Aorta (tissue), 5 donors: ENCODE results near the gene UNC5CL. TPM values are rescaled to one million over a fixed set of nuclear protein-coding genes. Genes with fewer than 3 reads are reported as not detected.

Source experiments
- ATAC-seq: fragments of 200-7000 bp; cut with Tn5 transposase; one replicate; pipeline ENCODE4 v1.9.1; 2022; ENCODE audit warnings: moderate library complexity; ENCODE audit not compliant: low FRiP score
- DNase-seq, 2 donors: peaks; one replicate each; pipeline ENCODE4 v3.0.0-alpha.2; 2020
- H3K27ac ChIP-seq, 2 donors: one replicate each; pipeline ENCODE4 v1.5.1; 2013; ENCODE audit warnings: low read length in 2 of 2, mild to moderate bottlenecking in 2 of 2, moderate library complexity in 2 of 2, control low read depth in 1 of 2, inconsistent platforms in 1 of 2, low read depth in 1 of 2
- H3K27me3 ChIP-seq, 2 donors: one replicate each; pipeline ENCODE4 v1.6.1; 2013; ENCODE audit warnings: control low read depth in 1 of 2, low read length in 1 of 2, mild to moderate bottlenecking in 1 of 2, moderate library complexity in 1 of 2; ENCODE audit not compliant: insufficient read depth in 2 of 2, control insufficient read depth in 1 of 2
- H3K36me3 ChIP-seq, 2 donors: one replicate each; pipeline ENCODE4 v1.6.1; 2013; ENCODE audit warnings: control low read depth in 1 of 2, low read length in 1 of 2, mild to moderate bottlenecking in 1 of 2; ENCODE audit not compliant: insufficient read depth in 2 of 2, control insufficient read depth in 1 of 2
- H3K4me1 ChIP-seq, 2 donors: one replicate each; pipeline ENCODE4 v1.6.1; 2013; ENCODE audit warnings: low read length in 2 of 2, control low read depth in 1 of 2, mild to moderate bottlenecking in 1 of 2, moderate library complexity in 1 of 2; ENCODE audit not compliant: insufficient read depth in 2 of 2, control insufficient read depth in 1 of 2
- H3K4me3 ChIP-seq, 2 donors: one replicate each; pipeline ENCODE4 v1.5.1; 2013; ENCODE audit warnings: low read length in 2 of 2, control low read depth in 1 of 2, mild to moderate bottlenecking in 1 of 2
- H3K9me3 ChIP-seq: one replicate; pipeline ENCODE4 v1.6.1; 2013; ENCODE audit warnings: mild to moderate bottlenecking, low read length; ENCODE audit not compliant: control insufficient read depth
- WGBS, 2 donors: extraction: QIAGEN DNeasy Blood & Tissue Kit; methylation state at CpG; one replicate each; pipeline ENCODE4 v1.1.7; 2013; 5-methylcytosine and 5-hydroxymethylcytosine counted together
- intact Hi-C, 2 donors: fragments of 100-400 bp; cut with DNase I; formaldehyde crosslinking; loops; one replicate each; pipeline versions ENCODE4 v1.14.2 to v1.15.0; 2022
- long read RNA-seq, 2 donors: library from polyadenylated mRNA; unstranded; transcript quantifications; one replicate each; pipeline ENCODE4 v2.0.0, GENCODE V29; 2020 to 2021
- polyA plus RNA-seq, 2 donors: library from polyadenylated mRNA; stranded (reverse); fragments of 200-250 nt; gene quantifications; one replicate each; pipeline ENCODE4 v1.2.3, GENCODE V29; 2013
- total RNA-seq, 2 donors: library from RNA; stranded (reverse); fragmentation: NEBNext Ultra II Directional; extraction: Animal tissue kit (Norgen Biotek cat#: 25700); gene quantifications; one replicate each; pipeline ENCODE4 v1.2.1, GENCODE V29; 2021
- donor health status: healthy with polysubstance abuse.
- donor health status: Bipolar disorder and iron deficiency.
- donor health status: DM: no; HTN: no; CAD: no.
- donor health status: DM: no; HTN: no; CAD: no.
- donor health status: DM: yes; HTN: yes; CAD: no.

The UNC5CL gene
- total RNA-seq = 1 to 10 TPM in 1 of 2 donors, under 1 TPM in 1; 0.75 to 1.4 TPM
- polyA plus RNA-seq = 1 to 10 TPM in 1 of 2 donors, under 1 TPM in 1; 0.72 to 1.3 TPM
- long read RNA-seq, donor 1 = 0 reads
- long read RNA-seq, donor 2, partial matches to known transcripts = 0 of 1 reads
- long read RNA-seq, donor 2, other reads (novel, unspliced or antisense) = 1 of 1 reads

- Histone ChIP-seq H3K27ac (no peak within 1 kb of the TSS), H3K36me3 (no peaks in the 10 kb centered on the region), H3K9me3 (no peaks in the 10 kb centered on the region), H3K27me3 (no peaks in the 10 kb centered on the region), H3K4me1 (no peaks in the 10 kb centered on the region), H3K4me3 (no peak within 1 kb of the TSS)
- 74 to 76% methylated on average over 10 of the region's 10 CpGs for WGBS, 2 donors
- intact Hi-C loops = loop anchor here in 1 of 2 donors (10.0 kb wide), 1 partner anchor 145 kb away; no protein-coding TSS in a partner anchor
- ATAC-seq (no peak), DNase-seq (peak in 1 of 2 donors; percentile 52)
Observed at GRCh38 chr6:41039060-41039998, at the start of gene UNC5CL. Gene UNC5CL (minus strand): TSS chr6:41039221. CDS start chr6:41035074, 4,147 bp downstream.

- intact Hi-C loops = no loop called here
- H3K36me3 ChIP-seq = peaks cover 5 to 6% of the 10 kb centered on the region in 2 donors
- no peak overlapping the region for H3K27ac ChIP-seq
- WGBS, 2 donors = 80% methylated on average over 4 of the region's 4 CpGs
- H3K9me3 ChIP-seq = no peaks in the 10 kb centered on the region
- no peak overlapping the region for H3K4me3 ChIP-seq
- DNase-seq (no peak), ATAC-seq (no peak)
- no peaks in the 10 kb centered on the region for H3K4me1 ChIP-seq
- H3K27me3 ChIP-seq = no peaks in the 10 kb centered on the region
Observed at GRCh38 chr6:41088451-41088850, 49.4 kb upstream of the UNC5CL start.

- intact Hi-C loops = no loop called here
- no peak overlapping the region for H3K4me3 ChIP-seq
- DNase-seq (no peak), ATAC-seq (no peak)
- H3K27me3 ChIP-seq = no peaks in the 10 kb centered on the region
- no peaks in the 10 kb centered on the region for H3K9me3 ChIP-seq
- no peaks in the 10 kb centered on the region for H3K4me1 ChIP-seq
- H3K27ac ChIP-seq = no peak overlapping the region
- H3K36me3 ChIP-seq = peaks cover 2 to 7% of the 10 kb centered on the region in 2 donors
Observed at GRCh38 chr6:41085182-41085581, 46.2 kb upstream of the UNC5CL start.

GRCh38 chr6:41083072-41083471 lies 44.1 kb upstream of the UNC5CL start:
- Histone ChIP-seq H3K4me3 (no peak overlapping the region), H3K27me3 (no peaks in the 10 kb centered on the region), H3K4me1 (no peaks in the 10 kb centered on the region), H3K27ac (no peak overlapping the region), H3K36me3 (peaks cover 0 to 4% of the 10 kb centered on the region in 2 donors), H3K9me3 (no peaks in the 10 kb centered on the region)
- DNase-seq = no peak
- no peak for ATAC-seq
- intact Hi-C loops = no loop called here

- no peaks in the 10 kb centered on the region for H3K4me1 ChIP-seq
- ATAC-seq (no peak), DNase-seq (no peak)
- 91 to 95% methylated on average over 2 of the region's 2 CpGs for WGBS, 2 donors
- no peaks in the 10 kb centered on the region for H3K27me3 ChIP-seq
- H3K9me3 ChIP-seq = no peaks in the 10 kb centered on the region
- no peak overlapping the region for H3K27ac ChIP-seq
- peaks cover 0 to 4% of the 10 kb centered on the region in 2 donors for H3K36me3 ChIP-seq
- no peak overlapping the region for H3K4me3 ChIP-seq
- intact Hi-C loops = no loop called here
Observed at GRCh38 chr6:41080621-41081020, 41.6 kb upstream of the UNC5CL start.

GRCh38 chr6:41079080-41079479 lies 40.1 kb upstream of the UNC5CL start:
- intact Hi-C loops = loop anchor here in 1 of 2 donors (10.0 kb wide), 1 partner anchor 1734 kb away; no protein-coding TSS in a partner anchor
- 96 to 99% methylated on average over 1 of the region's 1 CpG for WGBS, 2 donors
- peaks cover 0 to 4% of the 10 kb centered on the region in 2 donors for H3K36me3 ChIP-seq
- no peaks in the 10 kb centered on the region for H3K4me1 ChIP-seq
- no peak for ATAC-seq
- H3K9me3 ChIP-seq = no peaks in the 10 kb centered on the region
- DNase-seq = no peak
- H3K27me3 ChIP-seq = no peaks in the 10 kb centered on the region
- no peak overlapping the region for H3K4me3 ChIP-seq
- no peak overlapping the region for H3K27ac ChIP-seq

- no peaks in the 10 kb centered on the region for H3K4me1 ChIP-seq
- no peaks in the 10 kb centered on the region for H3K27me3 ChIP-seq
- no peak for DNase-seq
- no peaks in the 10 kb centered on the region for H3K9me3 ChIP-seq
- 89 to 93% methylated on average over 3 of the region's 3 CpGs for WGBS, 2 donors
- no peak for ATAC-seq
- intact Hi-C loops = loop anchor here in 1 of 2 donors (10.0 kb wide), 1 partner anchor 1733 kb away; no protein-coding TSS in a partner anchor
- no peak overlapping the region for H3K4me3 ChIP-seq
- no peak overlapping the region for H3K27ac ChIP-seq
- H3K36me3 ChIP-seq = peaks cover 0 to 4% of the 10 kb centered on the region in 2 donors
Observed at GRCh38 chr6:41078101-41078500, 39.1 kb upstream of the UNC5CL start.

- intact Hi-C loops = loop anchor here in 1 of 2 donors (10.0 kb wide), 1 partner anchor 1733 kb away; no protein-coding TSS in a partner anchor
- H3K4me3 ChIP-seq = no peak overlapping the region
- no peak overlapping the region for H3K27ac ChIP-seq
- DNase-seq (no peak), ATAC-seq (no peak)
- 91 to 93% methylated on average over 2 of the region's 2 CpGs for WGBS, 2 donors
- H3K4me1 ChIP-seq = no peaks in the 10 kb centered on the region
- H3K27me3 ChIP-seq = no peaks in the 10 kb centered on the region
- no peaks in the 10 kb centered on the region for H3K9me3 ChIP-seq
- H3K36me3 ChIP-seq = peaks cover 0 to 4% of the 10 kb centered on the region in 2 donors
Observed at GRCh38 chr6:41077536-41077935, 38.5 kb upstream of the UNC5CL start.
